GM12892 (cell line): ENCODE results near the gene CSNK1D.
"Not testable (repeated sequence)": the region's sequence is repeated elsewhere in the genome, so short reads cannot be mapped to it uniquely, and the experiment has no call there.

Experiments used
- POLR2A ChIP-seq: IDR thresholded peaks from 2 replicates; pipeline ENCODE4 v1.6.1; 2011; ENCODE audit warnings: low read depth, low read length, control low read depth
- POLR2AphosphoS5 ChIP-seq: IDR thresholded peaks from 2 replicates; pipeline ENCODE4 v1.6.1; 2011; ENCODE audit warnings: low read depth, low read length, control low read depth
- TAF1 ChIP-seq: IDR thresholded peaks from 2 replicates; pipeline ENCODE4 v1.6.1; 2011; ENCODE audit warnings: low read depth, mild to moderate bottlenecking, control low read depth, low read length, borderline replicate concordance

DNA sequence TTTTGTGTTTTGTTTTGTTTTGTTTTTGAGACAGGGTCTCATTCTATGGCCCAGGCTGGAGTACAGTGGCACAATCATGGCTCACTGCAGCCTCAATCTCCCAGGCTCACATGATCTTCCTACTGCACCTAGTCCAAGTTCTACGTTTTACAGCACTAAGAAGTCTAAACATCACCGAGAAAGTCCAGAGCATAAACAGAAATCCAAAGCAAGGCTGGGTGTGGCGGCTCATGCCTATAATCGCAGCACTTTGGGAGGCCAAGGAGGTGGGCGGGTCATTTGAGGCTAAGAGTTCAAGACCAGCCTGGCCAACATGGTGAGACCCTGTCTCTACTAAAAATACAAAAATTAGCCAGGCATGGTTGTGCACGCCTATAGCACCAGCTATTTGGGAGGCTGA lies 80.5 kb downstream of the CSNK1D start:
- TF ChIP-seq POLR2AphosphoS5, POLR2A, TAF1: not testable (repeated sequence)
